Prostate gland (tissue), 2 donors: ENCODE data around the gene ZNF366. TPM values are rescaled to one million over a fixed set of nuclear protein-coding genes. Genes with fewer than 3 reads are reported as not detected.

Source experiments
- DNase-seq: peaks from one replicate; pipeline ENCODE4 v3.0.0-alpha.2; 2019; ENCODE audit warnings: low spot score
- H3K27ac ChIP-seq, 2 donors: fragments of 200-600 bp; sonication (generic); 2 replicates each; pipeline ENCODE4 v1.5.1; 2017 to 2019
- H3K27me3 ChIP-seq: fragments of 200-600 bp; sonication (generic); replicated peaks from 2 replicates; pipeline ENCODE4 v1.5.1; 2019; ENCODE audit not compliant: insufficient read depth
- H3K36me3 ChIP-seq, 2 donors: fragments of 200-600 bp; sonication (generic); 1 replicate in 1 of 2; 2 replicates in 1 of 2; pipeline versions ENCODE4 v1.5.1 to v1.8.1; 2017 to 2019
- H3K4me1 ChIP-seq: fragments of 200-600 bp; sonication (generic); replicated peaks from 2 replicates; pipeline ENCODE4 v1.5.1; 2019
- H3K4me3 ChIP-seq, 2 donors: fragments of 200-600 bp; sonication (generic); 2 replicates each; pipeline ENCODE4 v1.5.1; 2017 to 2019
- H3K9me3 ChIP-seq: fragments of 200-600 bp; sonication (generic); 2 replicates; pipeline ENCODE4 v1.5.1; 2017
- POLR2A ChIP-seq: fragments of 450-650 bp; IDR thresholded peaks from one replicate; pipeline ENCODE4 v1.6.1; 2016; ENCODE audit warnings: antibody characterized with exemption, mild to moderate bottlenecking
- POLR2AphosphoS5 ChIP-seq: sonication (generic); formaldehyde crosslinking; IDR thresholded peaks from one replicate; pipeline ENCODE4 v1.6.1; 2017; ENCODE audit warnings: antibody characterized with exemption
- WGBS: methylation state at CpG from one replicate; pipeline ENCODE4 v1.1.5; 2018; 5-methylcytosine and 5-hydroxymethylcytosine counted together
- intact Hi-C: fragments of 100-400 bp; cut with DNase I; formaldehyde crosslinking; loops from one replicate; pipeline ENCODE4 v1.14.2; 2022
- total RNA-seq, 2 donors: library from RNA; depleted of rRNA; stranded (reverse); fragments of >200 nt; gene quantifications; one replicate each; pipeline ENCODE4 v1.1.0, GENCODE V29; 2016
- TF ChIP-seq, protein P1 (sequence below), 4 experiments: fragments of 200-600 bp in 2 of 4; fragments of 450-650 bp in 2 of 4; sonication (generic) in 2 of 4; IDR thresholded peaks; 1 replicate in 3 of 4; 2 replicates in 1 of 4; pipeline ENCODE4 v1.5.1; 2016 to 2019; ENCODE audit warnings: antibody characterized with exemption in 4 of 4, mild to moderate bottlenecking in 2 of 4, moderate library complexity in 2 of 4

Gene ZNF366
- total RNA-seq, 2 donors from 2014 or later = 2.0 to 3.2 TPM

DNA sequence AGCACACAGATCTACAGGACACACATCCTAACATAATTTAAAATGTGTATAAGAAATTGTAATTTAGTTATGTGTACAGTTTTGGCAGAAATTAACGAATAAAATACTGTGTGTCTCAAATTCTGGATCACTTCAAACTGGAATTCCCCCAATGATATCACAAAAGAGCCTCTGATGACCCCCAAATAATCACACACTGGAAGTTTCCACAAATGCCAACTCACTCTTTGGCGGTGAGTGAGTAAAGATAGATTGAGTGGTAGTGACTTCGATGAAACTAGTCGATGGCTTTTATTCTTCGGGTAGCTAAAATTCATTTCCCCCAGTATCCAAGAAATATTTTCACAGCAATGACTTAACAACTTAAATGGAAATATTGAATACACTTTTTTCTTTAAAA lies 2.2 kb downstream of the ZNF366 start:
- DNase-seq = no peak
- H3K4me3 ChIP-seq = no peak overlapping the region
- 88% methylated on average over 5 of the region's 5 CpGs for WGBS

GRCh38 chr5:72503888-72504491 lies 3.2 kb downstream of the ZNF366 start:
- intact Hi-C loops = no loop called here
- H3K4me1 ChIP-seq = peaks cover 3% of the 10 kb centered on the region
- DNase-seq = no peak
- no peaks in the 10 kb centered on the region for H3K27me3 ChIP-seq
- H3K27ac ChIP-seq = peak overlapping the region in 1 of 2 donors; percentile 15
- 76% methylated on average over 14 of the region's 14 CpGs for WGBS
- H3K36me3 ChIP-seq = no peaks in the 10 kb centered on the region
- TF ChIP-seq POLR2A = no peak
- TF ChIP-seq POLR2AphosphoS5 = no peak
- TF ChIP-seq, protein P1, sequence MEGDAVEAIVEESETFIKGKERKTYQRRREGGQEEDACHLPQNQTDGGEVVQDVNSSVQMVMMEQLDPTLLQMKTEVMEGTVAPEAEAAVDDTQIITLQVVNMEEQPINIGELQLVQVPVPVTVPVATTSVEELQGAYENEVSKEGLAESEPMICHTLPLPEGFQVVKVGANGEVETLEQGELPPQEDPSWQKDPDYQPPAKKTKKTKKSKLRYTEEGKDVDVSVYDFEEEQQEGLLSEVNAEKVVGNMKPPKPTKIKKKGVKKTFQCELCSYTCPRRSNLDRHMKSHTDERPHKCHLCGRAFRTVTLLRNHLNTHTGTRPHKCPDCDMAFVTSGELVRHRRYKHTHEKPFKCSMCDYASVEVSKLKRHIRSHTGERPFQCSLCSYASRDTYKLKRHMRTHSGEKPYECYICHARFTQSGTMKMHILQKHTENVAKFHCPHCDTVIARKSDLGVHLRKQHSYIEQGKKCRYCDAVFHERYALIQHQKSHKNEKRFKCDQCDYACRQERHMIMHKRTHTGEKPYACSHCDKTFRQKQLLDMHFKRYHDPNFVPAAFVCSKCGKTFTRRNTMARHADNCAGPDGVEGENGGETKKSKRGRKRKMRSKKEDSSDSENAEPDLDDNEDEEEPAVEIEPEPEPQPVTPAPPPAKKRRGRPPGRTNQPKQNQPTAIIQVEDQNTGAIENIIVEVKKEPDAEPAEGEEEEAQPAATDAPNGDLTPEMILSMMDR (IDR thresholded peaks at IDR 0.05) = no peak
- no peak overlapping the region for H3K4me3 ChIP-seq
- no peaks in the 10 kb centered on the region for H3K9me3 ChIP-seq

More for the DNA sequence above, 2.2 kb downstream of the ZNF366 start:
- intact Hi-C loops = loop anchor here (5.0 kb wide), 1 partner anchor 53 kb away; no protein-coding TSS in a partner anchor
- Histone ChIP-seq H3K9me3 (no peaks in the 10 kb centered on the region), H3K27me3 (no peaks in the 10 kb centered on the region), H3K27ac (no peak overlapping the region), H3K4me1 (peaks cover 3% of the 10 kb centered on the region), H3K36me3 (no peaks in the 10 kb centered on the region)
- TF ChIP-seq POLR2A = no peak
- no peak for TF ChIP-seq POLR2AphosphoS5

- no peak overlapping the region for H3K4me3 ChIP-seq
- 57% methylated on average over 3 of the region's 3 CpGs for WGBS
- no peaks in the 10 kb centered on the region for H3K36me3 ChIP-seq
- H3K4me1 ChIP-seq = peaks cover 14% of the 10 kb centered on the region
- DNase-seq = no peak
- H3K27ac ChIP-seq = no peak overlapping the region
- H3K9me3 ChIP-seq = no peaks in the 10 kb centered on the region
- TF ChIP-seq POLR2A (no peak), POLR2AphosphoS5 (no peak)
- TF ChIP-seq, protein P1 (IDR thresholded peaks at IDR 0.05) = no peak
- intact Hi-C loops = no loop called here
- H3K27me3 ChIP-seq = no peaks in the 10 kb centered on the region
These were observed 5.7 kb downstream of the ZNF366 start for GRCh38 chr5:72501488-72501887.

DNA sequence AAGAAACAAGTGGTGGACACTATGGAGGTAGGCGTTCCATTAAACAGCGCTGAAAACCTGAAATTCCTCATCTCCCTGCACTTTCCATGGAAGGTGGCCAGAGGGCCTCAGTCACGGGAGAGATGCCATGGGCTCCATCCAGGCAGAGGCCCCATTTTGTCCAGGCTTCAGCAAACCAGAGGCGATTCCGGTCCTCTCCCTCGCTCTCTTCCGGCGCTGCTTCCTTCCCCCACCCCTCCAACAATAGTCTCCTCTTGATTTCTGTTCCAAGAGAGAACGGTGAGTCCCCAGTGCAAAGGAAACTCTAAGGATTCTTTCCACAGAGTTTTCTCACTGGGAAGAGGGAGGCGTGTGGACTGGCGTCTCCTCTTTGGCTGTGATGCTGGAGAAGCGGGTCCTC lies 7.5 kb downstream of the ZNF366 start:
- no peaks in the 10 kb centered on the region for H3K9me3 ChIP-seq
- H3K4me1 ChIP-seq = peaks cover 14% of the 10 kb centered on the region
- H3K4me3 ChIP-seq = no peak overlapping the region
- TF ChIP-seq POLR2AphosphoS5 (no peak), POLR2A (no peak)
- TF ChIP-seq, protein P1 (IDR thresholded peaks at IDR 0.05) = no peak
- 91% methylated on average over 12 of the region's 12 CpGs for WGBS
- no peaks in the 10 kb centered on the region for H3K36me3 ChIP-seq
- no peak overlapping the region for H3K27ac ChIP-seq
- no peak for DNase-seq
- intact Hi-C loops = no loop called here
- no peaks in the 10 kb centered on the region for H3K27me3 ChIP-seq

GRCh38 chr5:72499090-72499489 lies 8.1 kb downstream of the ZNF366 start:
- intact Hi-C loops = no loop called here
- no peak overlapping the region for H3K4me3 ChIP-seq
- TF ChIP-seq POLR2A (no peak), POLR2AphosphoS5 (no peak)
- TF ChIP-seq, protein P1 (IDR thresholded peaks at IDR 0.05) = no peak
- H3K4me1 ChIP-seq = peaks cover 14% of the 10 kb centered on the region
- DNase-seq = no peak
- 88% methylated on average over 2 of the region's 2 CpGs for WGBS
- H3K9me3 ChIP-seq = no peaks in the 10 kb centered on the region
- H3K36me3 ChIP-seq = no peaks in the 10 kb centered on the region
- H3K27ac ChIP-seq = no peak overlapping the region
- no peaks in the 10 kb centered on the region for H3K27me3 ChIP-seq
